MM.1S (cell line): Measurements from ENCODE around the gene PRSS2.

ENCODE experiments used
- DNase-seq: peaks from one replicate; pipeline ENCODE4 v3.0.0-alpha.2; 2015
- H2AFZ ChIP-seq: fragments of 300-600 bp; sonication (generic); 2 replicates; pipeline ENCODE4 v1.6.0; 2016; ENCODE audit warnings: antibody characterized with exemption, low read length
- H3F3A ChIP-seq: fragments of 300-600 bp; sonication (generic); 2 replicates; pipeline ENCODE4 v1.6.1; 2016; ENCODE audit warnings: mild to moderate bottlenecking, antibody characterized with exemption, low read length, moderate library complexity, mixed read lengths; ENCODE audit not compliant: insufficient read depth
- H3K27ac ChIP-seq: fragments of 300-600 bp; sonication (generic); 2 replicates; pipeline ENCODE4 v1.5.1; 2016; ENCODE audit warnings: mild to moderate bottlenecking, low read length
- H3K27me3 ChIP-seq: fragments of 300-600 bp; sonication (generic); replicated peaks from 2 replicates; pipeline ENCODE4 v1.6.0; 2016; ENCODE audit warnings: low read length; ENCODE audit not compliant: insufficient read depth
- H3K36me3 ChIP-seq: fragments of 300-600 bp; sonication (generic); replicated peaks from 2 replicates; pipeline ENCODE4 v1.6.1; 2016; ENCODE audit warnings: mild to moderate bottlenecking, low read length, mixed read lengths; ENCODE audit not compliant: insufficient read depth
- H3K4me1 ChIP-seq: fragments of 300-600 bp; sonication (generic); 2 replicates; pipeline ENCODE4 v1.6.1; 2016; ENCODE audit warnings: low read length, mixed read lengths
- H3K4me2 ChIP-seq: fragments of 300-600 bp; sonication (generic); 2 replicates; pipeline ENCODE4 v1.6.0; 2016; ENCODE audit warnings: low read depth, low read length
- H3K4me3 ChIP-seq: fragments of 300-600 bp; sonication (generic); 2 replicates; pipeline ENCODE4 v1.5.1; 2016; ENCODE audit warnings: low read length, mixed read lengths
- H3K79me2 ChIP-seq: fragments of 300-600 bp; sonication (generic); 2 replicates; pipeline ENCODE4 v1.6.1; 2016; ENCODE audit warnings: mixed run types, low read length, mixed read lengths
- H3K9ac ChIP-seq: fragments of 300-600 bp; sonication (generic); 2 replicates; pipeline ENCODE4 v1.6.1; 2016; ENCODE audit warnings: low read length, mixed read lengths
- H3K9me2 ChIP-seq: fragments of 300-600 bp; sonication (generic); replicated peaks from 2 replicates; pipeline ENCODE4 v1.6.1; 2016; ENCODE audit warnings: mild to moderate bottlenecking, low read length, mixed read lengths; ENCODE audit not compliant: insufficient read depth
- H3K9me3 ChIP-seq: fragments of 300-600 bp; sonication (generic); replicated peaks from 2 replicates; pipeline ENCODE4 v1.6.1; 2016; ENCODE audit warnings: mild to moderate bottlenecking, low read length, mixed read lengths; ENCODE audit not compliant: insufficient read depth
- H4K20me1 ChIP-seq: fragments of 300-600 bp; sonication (generic); 2 replicates; pipeline ENCODE4 v1.6.1; 2016; ENCODE audit warnings: mild to moderate bottlenecking, low read length, moderate library complexity, mixed read lengths; ENCODE audit not compliant: insufficient read depth
- EZH2 ChIP-seq: fragments of 300-600 bp; sonication (generic); optimal IDR thresholded peaks from 2 replicates; pipeline ENCODE3; 2017; ENCODE audit warnings: low read depth, mild to moderate bottlenecking, antibody characterized with exemption, low read length, mixed read lengths
- EZH2phosphoT487 ChIP-seq: fragments of 300-600 bp; sonication (generic); IDR thresholded peaks from 2 replicates; pipeline ENCODE4 v1.6.1; 2018; ENCODE audit warnings: antibody characterized with exemption, low read length
- TF ChIP-seq, protein P1 (sequence below): fragments of 300-600 bp; sonication (generic); IDR thresholded peaks from 2 replicates; pipeline ENCODE4 v1.5.1; 2016; ENCODE audit warnings: antibody characterized with exemption, low read length, mixed read lengths

The PRSS2 gene

DNA sequence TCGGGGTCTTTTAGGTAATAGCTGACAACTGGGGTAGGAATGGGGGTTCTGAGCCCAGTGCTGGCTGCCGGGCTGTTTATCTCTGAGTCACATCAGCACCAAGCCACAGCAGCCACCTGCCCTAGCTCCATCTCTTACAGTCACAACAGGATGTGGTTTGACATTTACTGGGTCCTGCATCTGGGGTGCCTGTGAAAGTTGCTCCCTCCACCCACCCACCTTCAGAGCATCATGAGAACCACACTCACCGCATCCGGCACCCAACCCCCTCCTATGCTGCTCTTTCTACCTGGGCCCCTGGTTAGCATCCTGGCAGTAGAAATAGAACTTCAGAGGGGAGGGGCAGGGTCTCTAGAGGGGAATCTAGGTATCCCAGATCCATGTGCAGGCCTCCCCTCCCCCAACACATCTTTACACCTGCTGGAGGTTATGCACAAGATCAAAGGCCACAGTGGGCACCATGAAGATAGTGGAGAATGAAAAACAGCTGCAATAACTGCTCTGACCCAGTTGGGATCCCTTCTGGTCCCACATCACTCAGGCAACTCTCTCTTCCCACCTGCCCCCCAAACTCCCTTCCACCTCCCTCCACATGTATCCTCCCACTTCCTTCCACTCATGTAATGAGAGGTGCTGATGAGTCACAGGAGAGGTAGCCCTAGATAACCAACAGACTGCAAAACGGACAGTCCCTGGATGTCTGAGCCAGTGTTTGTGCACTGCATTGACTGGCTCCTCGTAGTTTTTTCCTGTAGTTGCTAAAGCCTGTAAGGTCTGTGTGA is 38.2 kb downstream of the PRSS2 start:
- Histone ChIP-seq H3K9me2 (no peaks in the 10 kb centered on the region), H3K36me3 (no peaks in the 10 kb centered on the region), H3K9ac (peak overlapping the region; percentile 61), H2AFZ (peak overlapping the region; percentile 48), H3K27ac (peak overlapping the region; percentile 93), H3K27me3 (no peaks in the 10 kb centered on the region), H3K9me3 (no peaks in the 10 kb centered on the region), H3K4me1 (peaks cover 47% of the 10 kb centered on the region), H3F3A (peaks cover 34% of the 10 kb centered on the region), H3K4me3 (peak overlapping the region; percentile 31), H3K4me2 (peak overlapping the region; percentile 80), H4K20me1 (no peaks in the 10 kb centered on the region), H3K79me2 (no peaks in the 10 kb centered on the region)
- DNase-seq = peak; percentile 100
- no peak for TF ChIP-seq EZH2
- TF ChIP-seq, protein P1, sequence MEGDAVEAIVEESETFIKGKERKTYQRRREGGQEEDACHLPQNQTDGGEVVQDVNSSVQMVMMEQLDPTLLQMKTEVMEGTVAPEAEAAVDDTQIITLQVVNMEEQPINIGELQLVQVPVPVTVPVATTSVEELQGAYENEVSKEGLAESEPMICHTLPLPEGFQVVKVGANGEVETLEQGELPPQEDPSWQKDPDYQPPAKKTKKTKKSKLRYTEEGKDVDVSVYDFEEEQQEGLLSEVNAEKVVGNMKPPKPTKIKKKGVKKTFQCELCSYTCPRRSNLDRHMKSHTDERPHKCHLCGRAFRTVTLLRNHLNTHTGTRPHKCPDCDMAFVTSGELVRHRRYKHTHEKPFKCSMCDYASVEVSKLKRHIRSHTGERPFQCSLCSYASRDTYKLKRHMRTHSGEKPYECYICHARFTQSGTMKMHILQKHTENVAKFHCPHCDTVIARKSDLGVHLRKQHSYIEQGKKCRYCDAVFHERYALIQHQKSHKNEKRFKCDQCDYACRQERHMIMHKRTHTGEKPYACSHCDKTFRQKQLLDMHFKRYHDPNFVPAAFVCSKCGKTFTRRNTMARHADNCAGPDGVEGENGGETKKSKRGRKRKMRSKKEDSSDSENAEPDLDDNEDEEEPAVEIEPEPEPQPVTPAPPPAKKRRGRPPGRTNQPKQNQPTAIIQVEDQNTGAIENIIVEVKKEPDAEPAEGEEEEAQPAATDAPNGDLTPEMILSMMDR = no peak
- TF ChIP-seq EZH2phosphoT487 = no peak

DNA sequence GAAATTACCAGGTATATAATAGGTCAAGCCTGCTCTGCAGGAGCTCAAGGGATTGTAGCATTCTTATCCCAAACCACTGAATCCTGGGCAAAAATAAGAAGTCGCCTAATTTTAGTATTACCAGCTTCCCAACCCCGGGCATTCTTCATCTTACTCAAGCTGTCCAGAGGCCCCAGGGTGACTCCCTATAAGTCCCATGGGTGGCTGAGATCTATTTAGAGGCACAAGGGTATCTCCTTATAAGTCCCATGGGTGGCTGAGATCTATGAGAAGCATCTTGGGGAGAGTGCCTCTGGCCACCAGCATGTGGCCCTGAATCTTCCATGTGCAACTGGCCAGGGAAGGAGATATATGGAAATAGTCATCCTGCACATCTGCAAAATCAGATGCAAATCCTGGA is 38.9 kb downstream of the PRSS2 start:
- H3K9me2 ChIP-seq = no peaks in the 10 kb centered on the region
- peak; percentile 42 for DNase-seq
- peaks cover 47% of the 10 kb centered on the region for H3K4me1 ChIP-seq
- peak overlapping the region; percentile 17 for H2AFZ ChIP-seq
- peak overlapping the region; percentile 61 for H3K9ac ChIP-seq
- no peaks in the 10 kb centered on the region for H3K9me3 ChIP-seq
- no peaks in the 10 kb centered on the region for H3K27me3 ChIP-seq
- peak overlapping the region; percentile 93 for H3K27ac ChIP-seq
- TF ChIP-seq, protein P1 = no peak
- TF ChIP-seq EZH2phosphoT487 = no peak
- no peak for TF ChIP-seq EZH2
- H4K20me1 ChIP-seq = no peaks in the 10 kb centered on the region
- peak overlapping the region; percentile 80 for H3K4me2 ChIP-seq
- H3F3A ChIP-seq = peaks cover 34% of the 10 kb centered on the region
- H3K36me3 ChIP-seq = no peaks in the 10 kb centered on the region
- no peaks in the 10 kb centered on the region for H3K79me2 ChIP-seq
- H3K4me3 ChIP-seq = peak overlapping the region; percentile 31

DNA sequence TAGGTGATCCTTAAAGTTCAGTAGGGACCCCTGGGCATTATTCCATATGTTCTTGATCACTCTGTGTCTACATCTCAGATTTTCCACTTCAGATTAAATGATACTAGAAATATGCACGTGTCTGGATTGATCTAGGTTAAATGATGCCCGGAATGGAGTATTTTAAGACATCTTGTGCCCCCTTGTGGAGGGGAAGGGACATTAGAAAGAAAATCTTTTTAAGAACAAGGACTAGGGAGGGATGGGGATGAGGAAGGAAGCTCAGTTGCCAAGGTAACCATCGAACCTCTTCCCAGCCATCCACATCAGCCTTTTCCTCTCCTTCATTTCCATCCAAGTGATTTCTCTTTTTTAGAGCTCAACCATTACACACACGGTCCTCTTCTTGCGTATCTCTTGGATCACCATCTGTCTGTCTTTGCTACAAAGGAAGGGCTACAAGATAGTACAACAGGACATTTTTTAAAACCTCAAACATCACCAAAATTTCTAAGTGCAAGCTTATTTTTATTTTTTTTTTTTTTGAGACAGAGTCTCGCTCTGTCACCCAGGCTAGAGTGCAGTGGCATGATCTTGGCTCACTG is 40.5 kb downstream of the PRSS2 start:
- Histone ChIP-seq H3K79me2 (no peaks in the 10 kb centered on the region), H2AFZ (no peak overlapping the region), H3K9me3 (no peaks in the 10 kb centered on the region), H3K36me3 (no peaks in the 10 kb centered on the region), H3K4me2 (0 out of 2 replicates have a peak overlapping the region, but pooled peaks have one; percentile 8), H3K27ac (no peak overlapping the region), H4K20me1 (no peaks in the 10 kb centered on the region), H3K9ac (no peak overlapping the region), H3K9me2 (no peaks in the 10 kb centered on the region), H3K27me3 (no peaks in the 10 kb centered on the region), H3K4me1 (peaks cover 43% of the 10 kb centered on the region), H3K4me3 (no peak overlapping the region), H3F3A (peaks cover 34% of the 10 kb centered on the region)
- no peak for TF ChIP-seq EZH2
- TF ChIP-seq, protein P1 = peak; percentile 84
- no peak for TF ChIP-seq EZH2phosphoT487
- DNase-seq = peak; percentile 84
